Keratinocyte (primary cell): ENCODE results near the gene TXNDC8. TPM values are rescaled to one million over a fixed set of nuclear protein-coding genes. Genes with fewer than 3 reads are reported as not detected.

Source experiments
- DNase-seq: peaks from one replicate; pipeline ENCODE4 v3.0.0-alpha.2; 2011; ENCODE audit warnings: low read depth, missing footprints, low spot score
- FAIRE-seq: peaks from 2 replicates; lab custom pipeline; 2011; peaks lifted over from hg19 to GRCh38; lab: Jason Lieb, UNC
- H2AFZ ChIP-seq: 2 replicates; pipeline ENCODE4 v1.6.0; 2012; ENCODE audit warnings: low read length, control low read depth, inconsistent platforms; ENCODE audit not compliant: control insufficient read depth
- H3K27ac ChIP-seq: 2 replicates; pipeline ENCODE4 v1.5.1; 2011; ENCODE audit warnings: low read length; ENCODE audit not compliant: control insufficient read depth, insufficient read depth
- H3K27me3 ChIP-seq: 3 replicates; pipeline ENCODE4 v1.6.0; 2011; ENCODE audit warnings: low read length; ENCODE audit not compliant: control insufficient read depth, insufficient read depth; ENCODE audit errors: extremely low read depth
- H3K36me3 ChIP-seq, 2 experiments: 2 replicates in 1 of 2; 3 replicates in 1 of 2; pipeline ENCODE4 v1.5.1; 2011; ENCODE audit warnings: low read length in 2 of 2, mild to moderate bottlenecking in 1 of 2; ENCODE audit not compliant: control insufficient read depth in 2 of 2, insufficient read depth in 2 of 2; ENCODE audit errors: extremely low read depth in 1 of 2
- H3K4me1 ChIP-seq: 3 replicates; pipeline ENCODE4 v1.5.1; 2011; ENCODE audit warnings: low read length; ENCODE audit not compliant: control insufficient read depth, insufficient read depth; ENCODE audit errors: extremely low read depth
- H3K4me2 ChIP-seq: 3 replicates; pipeline ENCODE4 v1.6.0; 2011; ENCODE audit warnings: low read depth, low read length; ENCODE audit not compliant: control insufficient read depth, insufficient read depth; ENCODE audit errors: extremely low read depth
- H3K4me3 ChIP-seq, 3 experiments: fragments of 200-600 bp in 1 of 3; sonication (generic) in 1 of 3; 2 replicates in 2 of 3; 3 replicates in 1 of 3; pipeline ENCODE4 v1.5.1; 2011 to 2016; ENCODE audit warnings: low read length in 3 of 3, mild to moderate bottlenecking in 3 of 3, control low read depth in 2 of 3, inconsistent platforms in 1 of 3, low read depth in 1 of 3, mixed read lengths in 1 of 3, mixed run types in 1 of 3, moderate library complexity in 1 of 3; ENCODE audit not compliant: control insufficient read depth in 2 of 3, insufficient read depth in 2 of 3; ENCODE audit errors: extremely low read depth in 1 of 3
- H3K79me2 ChIP-seq: 2 replicates; pipeline ENCODE4 v1.6.0; 2012; ENCODE audit warnings: low read length; ENCODE audit not compliant: control insufficient read depth, insufficient read depth
- H3K9ac ChIP-seq: 3 replicates; pipeline ENCODE4 v1.6.0; 2011; ENCODE audit warnings: low read length; ENCODE audit not compliant: control insufficient read depth, insufficient read depth; ENCODE audit errors: extremely low read depth
- H3K9me1 ChIP-seq: 3 replicates; pipeline ENCODE4 v1.6.0; 2011; ENCODE audit warnings: low read length; ENCODE audit not compliant: control insufficient read depth, insufficient read depth; ENCODE audit errors: extremely low read depth
- H3K9me3 ChIP-seq: 2 replicates; pipeline ENCODE4 v1.5.1; 2012; ENCODE audit warnings: low read depth, low read length; ENCODE audit not compliant: control insufficient read depth
- H4K20me1 ChIP-seq: 3 replicates; pipeline ENCODE4 v1.6.0; 2011; ENCODE audit warnings: low read length; ENCODE audit not compliant: control insufficient read depth, insufficient read depth; ENCODE audit errors: extremely low read depth
- CTCF ChIP-seq, 3 experiments: IDR thresholded peaks in 1 of 3; conservative IDR thresholded peaks in 1 of 3; optimal IDR thresholded peaks in 1 of 3; 2 replicates in 2 of 3; 3 replicates in 1 of 3; pipeline versions ENCODE3 to v1.5.1; 2011; ENCODE audit warnings: low read length in 3 of 3, mild to moderate bottlenecking in 3 of 3, moderate library complexity in 2 of 3, control low read depth in 1 of 3, inconsistent platforms in 1 of 3; ENCODE audit not compliant: insufficient read depth in 2 of 3; ENCODE audit errors: extremely low read depth in 1 of 3
- EZH2 ChIP-seq: IDR thresholded peaks from one replicate; pipeline ENCODE4 v1.6.1; 2012; ENCODE audit warnings: inconsistent platforms, mild to moderate bottlenecking, low read length, moderate library complexity
- dilution Hi-C: fragments of 300-500 bp; cut with MboI; formaldehyde crosslinking; loops from one replicate; pipeline ENCODE4 v1.7.0; 2020; ENCODE audit warnings: low sequenced_read_pairs; ENCODE audit not compliant: extremely low pct_ligation_motif_present
- polyA plus RNA-seq, 5 experiments: library from polyadenylated mRNA; depleted of rRNA in 3 of 5; stranded (reverse) in 3 of 5; stranded (forward) in 1 of 5; unstranded in 1 of 5; fragments of >200 nt; gene quantifications; 1 replicate in 1 of 5; 2 replicates in 3 of 5; 3 replicates in 1 of 5; pipeline versions ENCODE4 v1.2.1 to v1.2.3, GENCODE V29; 2011 to 2012; ENCODE audit warnings: missing spikeins in 2 of 5, low read depth in 1 of 5, low replicate concordance in 1 of 5
- small RNA-seq, 3 experiments: library from RNA; depleted of rRNA; stranded (forward); fragments of <200 nt; gene quantifications; one replicate each; pipeline ENCODE3, GENCODE V24; 2012; ENCODE audit warnings: low read depth in 3 of 3, low replicate concordance in 1 of 3; ENCODE audit not compliant: insufficient read length in 3 of 3

TXNDC8 gene
- polyA plus RNA-seq, 1 donor (not counting 4 experiments of a cell fraction or from before 2014, with no cell fraction given), result not detected

DNA sequence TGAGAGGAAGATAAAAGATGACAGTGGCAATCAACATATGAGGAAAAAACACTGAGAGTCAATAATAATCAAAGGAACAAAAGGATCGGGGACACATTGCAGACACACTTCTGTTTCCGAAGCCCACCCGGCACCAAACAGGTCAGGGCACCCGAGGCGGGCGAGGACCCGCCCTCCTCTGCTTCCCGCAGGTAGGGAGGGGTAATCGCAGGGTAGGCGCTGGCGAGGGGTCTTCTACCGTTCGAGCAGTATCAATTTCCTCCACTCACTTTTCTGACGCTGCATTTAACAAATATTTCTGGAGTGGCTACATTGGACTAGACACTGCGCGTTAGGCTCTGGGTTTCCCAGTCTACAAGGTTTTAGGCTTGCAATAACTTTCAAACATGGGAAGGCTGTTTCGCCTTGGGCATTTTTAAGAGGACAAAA lies 82.6 kb downstream of the TXNDC8 start:
- peaks cover 21% of the 10 kb centered on the region for H4K20me1 ChIP-seq

GRCh38 chr9:110254500-110254899 lies 83.2 kb downstream of the TXNDC8 start:
- peak overlapping the region; percentile 99 for H3K4me2 ChIP-seq
- H2AFZ ChIP-seq, result no peak overlapping the region
- peaks cover 50% of the 10 kb centered on the region for H3K4me1 ChIP-seq
- peak overlapping the region; percentile 95 for H3K27ac ChIP-seq
- peak overlapping the region; percentile 92 for H3K9ac ChIP-seq
- FAIRE-seq, result no peak
- no peaks in the 10 kb centered on the region for H3K27me3 ChIP-seq
- no peak for TF ChIP-seq EZH2
- TF ChIP-seq CTCF (optimal IDR thresholded peaks at IDR 0.05 in 1 of 3, IDR thresholded peaks at IDR 0.05 in 1 of 3, conservative IDR thresholded peaks at IDR 0.05 in 1 of 3; ENCODE audit: extremely low read depth in 1 of 3, insufficient read depth in 2 of 3, low read length in 3 of 3), result no peak
- no peaks in the 10 kb centered on the region for H3K9me3 ChIP-seq
- peaks cover 13 to 21% of the 10 kb centered on the region in 2 experiments for H3K36me3 ChIP-seq
- no peak for DNase-seq
- H4K20me1 ChIP-seq, result peaks cover 26% of the 10 kb centered on the region
- dilution Hi-C loops, result no loop called here
- H3K4me3 ChIP-seq, result peak overlapping the region; percentile 87 to 94 (median 93)
- H3K9me1 ChIP-seq, result no peaks in the 10 kb centered on the region
- H3K79me2 ChIP-seq, result peaks cover 68% of the 10 kb centered on the region

More for the DNA sequence above, 82.6 kb downstream of the TXNDC8 start:
- H3K9me3 ChIP-seq, result no peaks in the 10 kb centered on the region
- H3K79me2 ChIP-seq, result peaks cover 63% of the 10 kb centered on the region
- peak overlapping the region; percentile 99 for H3K4me2 ChIP-seq
- FAIRE-seq, result no peak
- H3K4me3 ChIP-seq, result peak overlapping the region; percentile 87 to 94 (median 93)
- no peak overlapping the region for H2AFZ ChIP-seq
- peaks cover 8 to 16% of the 10 kb centered on the region in 2 experiments for H3K36me3 ChIP-seq
- H3K4me1 ChIP-seq, result peaks cover 52% of the 10 kb centered on the region
- peak overlapping the region; percentile 92 for H3K9ac ChIP-seq
- dilution Hi-C loops, result no loop called here
- DNase-seq, result no peak
- TF ChIP-seq EZH2, result no peak
- no peak for TF ChIP-seq CTCF (optimal IDR thresholded peaks at IDR 0.05 in 1 of 3, IDR thresholded peaks at IDR 0.05 in 1 of 3, conservative IDR thresholded peaks at IDR 0.05 in 1 of 3; ENCODE audit: extremely low read depth in 1 of 3, insufficient read depth in 2 of 3, low read length in 3 of 3)
- no peaks in the 10 kb centered on the region for H3K27me3 ChIP-seq
- peak overlapping the region; percentile 95 for H3K27ac ChIP-seq
- H3K9me1 ChIP-seq, result no peaks in the 10 kb centered on the region

Small RNA genes lying within 50 kb of the gene (small RNA-seq; reads per million reads assigned to genes)
- 0 reads per million in 3 experiments for gene RNU6-1039P

Other genes with a start within 250 kb of the TXNDC8 start
- gene C9orf152, start 129.7 kb downstream of the TXNDC8 start, polyA plus RNA-seq, result 0.01 TPM in 1 of 3 replicates, not detected in the others
- gene TXN, start 81.4 kb downstream of the TXNDC8 start, polyA plus RNA-seq, result 768 to 1,127 TPM (median 845 TPM) in 3 replicates
- 0.09 to 0.14 TPM (median 0.10 TPM) in 3 replicates for gene SVEP1, start 241.9 kb upstream of the TXNDC8 start, polyA plus RNA-seq